ENCODE data around the gene OR5H15.

GRCh38 chr3:98199020-98199419, 32.5 kb downstream of the OR5H15 start:
- TF ChIP-seq REST (IDR thresholded peaks at IDR 0.05) (no peak), HOXB13 (CRISPR knock-in tag; IDR thresholded peaks at IDR 0.05; ENCODE audit: low read depth) (no peak), RFX5 (IDR thresholded peaks at IDR 0.05) (no peak), CTCF (IDR thresholded peaks at IDR 0.05) (no peak), GATA3 (IDR thresholded peaks at IDR 0.05; ENCODE audit: borderline replicate concordance) (no peak), HMGXB4 (CRISPR knock-in tag; IDR thresholded peaks at IDR 0.05; ENCODE audit: borderline replicate concordance) (no peak)
